HG03103 (cell line): ENCODE data around the gene ABLIM1.
"Not testable (repeated sequence)": the region's sequence is repeated elsewhere in the genome, so short reads cannot be mapped to it uniquely, and the experiment has no call there.

Experiments
- ATAC-seq: cut with Tn5 transposase; IDR thresholded peaks from one replicate; pipeline ENCODE4 v1.9.1; 2021; ENCODE audit warnings: low read depth; ENCODE audit not compliant: unreplicated experiment

The ABLIM1 gene

DNA sequence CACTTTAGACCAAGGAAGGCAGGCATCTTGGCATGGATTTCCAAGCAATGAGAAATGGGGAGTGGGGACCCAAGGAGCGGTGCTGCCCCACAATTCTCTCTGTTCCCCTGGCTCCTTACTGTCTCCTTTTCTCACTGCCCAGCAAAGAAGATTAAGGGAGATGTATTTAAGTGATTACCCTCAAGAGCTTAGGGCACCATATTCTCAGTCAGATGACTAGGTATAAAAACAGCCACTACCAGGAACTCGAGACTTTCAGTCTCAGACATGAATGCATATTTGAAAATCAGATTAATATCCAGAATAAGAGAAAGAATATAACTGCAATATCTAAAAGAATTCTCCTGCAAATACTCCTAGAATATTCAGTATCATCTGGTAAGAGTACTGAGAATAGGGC, at the start of gene ABLIM1:
Gene ABLIM1 (minus strand): TSS at position 101 of the 400 bp plus-strand sequence. CDS start 75 bp downstream, at position 26.
- ATAC-seq = no peak

DNA sequence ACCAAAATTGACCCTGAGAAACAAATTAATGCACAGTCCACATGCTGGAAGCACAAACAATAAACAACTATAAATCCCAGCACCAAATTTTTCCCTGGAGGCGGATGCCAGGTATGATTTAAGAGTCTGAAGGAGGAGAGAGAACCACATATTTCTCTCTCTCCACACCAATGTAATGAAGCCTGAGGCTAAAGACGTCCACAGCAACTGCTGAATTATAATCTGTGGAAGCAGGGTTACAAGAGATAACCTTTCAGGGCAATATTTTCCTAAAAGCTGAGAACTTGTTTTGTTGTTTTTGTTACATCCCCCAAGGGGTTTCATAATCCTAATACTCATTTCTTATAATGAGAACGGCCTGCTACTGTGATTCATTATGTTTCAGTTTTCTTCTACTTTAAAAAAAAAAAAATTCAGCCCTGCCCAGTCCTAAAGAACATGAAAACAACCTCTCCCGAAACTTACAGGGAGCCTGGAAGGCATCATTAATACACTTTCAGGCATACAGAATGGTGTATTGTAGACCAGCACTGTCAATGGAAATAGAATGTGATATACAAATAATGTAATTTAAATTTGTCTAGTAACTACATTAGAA, 48.5 kb upstream of the ABLIM1 start:
- ATAC-seq = no peak

DNA sequence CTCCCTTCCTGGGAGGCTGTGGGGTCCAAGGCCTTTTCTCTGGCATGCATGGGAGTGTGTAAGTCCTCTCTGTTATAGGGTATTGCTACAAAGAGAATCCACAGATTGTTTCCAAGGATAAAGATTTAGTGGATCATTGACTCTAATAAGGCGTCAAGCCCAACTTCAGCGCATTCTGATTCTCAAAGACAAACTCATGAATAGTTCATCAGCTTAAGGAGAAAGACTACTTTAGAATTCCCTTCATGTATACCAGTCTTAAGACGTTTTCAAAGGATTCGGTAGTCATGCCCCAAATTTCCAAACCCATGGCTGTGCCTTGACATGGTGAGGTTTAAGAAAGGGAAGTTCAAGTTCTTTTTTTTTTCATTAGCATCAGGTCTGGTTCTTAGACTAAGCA, 46.6 kb upstream of the ABLIM1 start:
- ATAC-seq = no peak

DNA sequence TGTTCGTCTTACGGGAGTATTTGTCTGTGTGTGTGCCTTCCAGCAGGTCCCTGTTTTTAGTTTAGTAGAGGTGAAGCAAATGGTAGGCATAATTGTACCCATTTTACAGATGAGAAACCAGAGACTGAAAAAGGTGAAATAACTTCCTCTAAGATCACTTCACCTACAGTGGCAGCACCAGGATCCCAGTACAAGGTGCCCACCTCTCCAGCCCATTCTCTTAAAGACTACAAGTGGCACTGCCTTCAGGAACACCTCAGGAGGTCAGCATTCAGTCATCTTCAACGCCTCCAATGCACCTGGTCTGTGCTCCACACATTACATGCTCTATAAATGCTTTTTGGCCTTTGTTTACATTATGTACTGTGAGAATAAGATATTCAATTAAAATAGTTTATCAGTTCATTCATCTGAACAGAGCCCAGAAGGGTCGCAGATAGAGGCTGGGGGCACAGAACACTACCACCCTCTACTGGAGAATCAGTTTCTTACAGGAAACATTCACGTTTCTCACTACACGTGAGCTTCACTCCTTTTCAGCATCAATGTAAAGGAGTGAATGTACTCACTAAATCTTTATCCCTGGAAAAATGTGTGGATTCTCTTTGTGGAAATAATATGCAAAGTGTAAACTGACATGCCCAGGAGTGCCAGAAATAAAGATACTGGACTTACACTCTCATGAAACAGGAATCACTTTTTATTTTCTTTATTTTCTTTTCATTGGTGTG, 45.5 kb upstream of the ABLIM1 start:
- ATAC-seq = no peak

DNA sequence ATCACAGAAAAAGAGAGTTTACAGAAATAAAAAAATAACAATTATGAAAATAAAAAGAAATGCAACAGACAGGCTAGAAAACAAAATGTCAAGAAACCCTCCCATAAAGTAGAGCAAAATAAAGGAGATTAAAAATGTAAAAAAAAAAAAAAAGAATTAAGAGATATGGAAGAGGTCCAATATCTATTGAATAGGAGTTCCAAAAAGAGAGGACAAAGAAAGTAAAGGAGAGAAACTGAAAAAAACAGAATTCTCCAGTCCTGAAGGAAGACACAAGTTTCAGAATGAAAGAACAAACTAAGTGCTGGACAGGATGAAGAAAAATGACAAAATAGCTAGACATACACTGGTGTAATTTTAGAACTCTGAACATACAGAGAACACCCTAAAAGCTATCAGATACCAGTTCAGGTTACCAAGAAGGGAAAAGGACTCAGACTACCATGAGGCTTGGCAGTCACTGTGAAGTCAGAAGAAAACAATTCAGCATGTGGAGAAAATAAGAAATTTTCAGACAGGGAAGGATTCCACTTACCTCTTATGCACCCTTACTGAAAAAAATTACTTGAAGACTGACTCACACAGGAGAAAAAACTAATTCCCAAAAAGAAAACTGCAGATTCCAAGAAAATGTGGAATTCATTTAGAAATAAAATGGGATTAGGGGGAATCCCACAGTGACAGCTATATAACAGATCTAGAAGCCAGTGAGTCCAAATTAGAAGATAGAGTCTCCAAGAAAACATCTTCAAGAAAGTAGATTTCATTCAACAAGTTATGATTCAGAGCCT, 40.4 kb upstream of the ABLIM1 start:
- ATAC-seq = no peak

DNA sequence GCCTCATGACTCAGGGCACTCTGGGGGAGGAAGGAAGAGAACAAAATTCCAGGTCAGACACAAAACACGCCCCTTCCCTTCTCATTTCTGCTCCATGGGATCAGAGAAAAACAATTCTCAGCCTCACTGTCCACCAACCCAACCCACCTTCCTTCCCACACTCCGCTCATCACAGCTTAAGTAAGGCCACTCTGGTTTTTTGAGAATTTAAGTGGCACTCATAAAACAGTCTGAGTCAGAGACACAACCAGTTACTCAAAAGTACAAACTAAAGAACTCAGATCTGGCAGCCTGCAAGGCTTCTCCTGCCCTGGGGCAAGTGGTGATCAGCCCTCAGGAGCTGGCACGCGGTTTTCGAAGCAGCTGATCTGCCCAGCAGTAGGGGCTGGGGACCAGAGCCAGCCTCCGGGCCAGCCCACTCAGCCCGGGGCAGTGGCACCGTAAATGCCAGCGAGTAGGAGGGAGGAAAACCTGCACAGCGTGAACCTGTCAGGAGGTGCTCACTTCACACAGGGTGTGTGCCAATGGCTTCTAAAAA, 39.1 kb upstream of the ABLIM1 start:
- no peak for ATAC-seq

DNA sequence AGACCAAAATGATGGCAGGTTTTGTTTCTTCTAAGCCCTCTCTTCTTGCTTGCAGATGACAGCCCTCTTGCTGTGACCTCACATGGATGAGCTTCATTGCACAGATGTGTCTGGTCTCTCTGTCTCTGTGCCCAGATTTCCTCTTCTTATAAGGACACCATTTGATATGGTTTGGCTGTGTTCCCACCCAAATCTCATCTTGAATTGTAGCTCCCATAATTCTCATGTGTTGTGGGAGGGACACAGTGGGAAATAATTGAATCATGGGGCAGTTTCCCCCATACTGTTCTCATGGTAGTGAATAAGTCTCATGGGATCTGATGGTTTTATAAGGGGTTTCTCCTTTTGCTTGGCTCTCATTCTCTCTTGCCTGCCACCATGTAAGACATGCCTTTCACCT, 38.2 kb upstream of the ABLIM1 start:
- not testable (repeated sequence) for ATAC-seq

DNA sequence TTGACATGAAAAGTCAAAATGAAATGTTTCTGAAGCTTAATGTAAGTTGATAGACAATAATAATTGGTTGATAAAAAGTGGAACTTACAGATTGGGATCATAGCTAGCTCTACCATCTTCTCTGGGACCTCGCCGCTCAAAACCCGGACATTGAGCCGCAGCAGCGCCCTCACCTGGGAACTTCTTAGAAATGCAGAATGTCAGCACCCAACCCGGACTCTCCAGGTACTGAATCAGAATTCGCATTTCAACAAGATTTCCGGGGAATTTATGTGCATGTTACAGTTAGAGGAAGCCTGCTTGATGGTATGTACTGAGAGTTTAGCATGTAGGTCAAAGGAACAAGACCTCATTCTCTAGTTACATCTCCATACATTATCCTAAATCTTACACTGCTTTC, 36.7 kb upstream of the ABLIM1 start:
- no peak for ATAC-seq

DNA sequence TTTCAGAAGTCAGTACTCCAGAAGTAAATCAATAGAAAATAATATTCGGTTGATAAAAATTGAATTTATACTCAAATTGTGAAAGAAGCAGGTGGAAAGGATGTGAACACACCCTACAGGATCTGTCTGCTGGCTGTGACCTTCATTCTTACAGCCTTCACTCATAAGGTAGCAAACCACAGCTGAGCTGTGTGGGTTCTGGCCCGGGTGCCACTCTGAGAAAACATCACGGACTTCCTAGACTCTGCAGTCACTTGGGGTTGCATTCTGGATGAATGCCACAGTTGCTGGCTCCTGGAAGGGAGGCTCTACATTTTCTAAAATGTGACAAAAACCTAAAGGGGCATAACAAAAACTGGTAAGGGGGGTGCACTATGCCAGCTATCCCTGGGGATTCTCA, 36.0 kb upstream of the ABLIM1 start:
- ATAC-seq = no peak

DNA sequence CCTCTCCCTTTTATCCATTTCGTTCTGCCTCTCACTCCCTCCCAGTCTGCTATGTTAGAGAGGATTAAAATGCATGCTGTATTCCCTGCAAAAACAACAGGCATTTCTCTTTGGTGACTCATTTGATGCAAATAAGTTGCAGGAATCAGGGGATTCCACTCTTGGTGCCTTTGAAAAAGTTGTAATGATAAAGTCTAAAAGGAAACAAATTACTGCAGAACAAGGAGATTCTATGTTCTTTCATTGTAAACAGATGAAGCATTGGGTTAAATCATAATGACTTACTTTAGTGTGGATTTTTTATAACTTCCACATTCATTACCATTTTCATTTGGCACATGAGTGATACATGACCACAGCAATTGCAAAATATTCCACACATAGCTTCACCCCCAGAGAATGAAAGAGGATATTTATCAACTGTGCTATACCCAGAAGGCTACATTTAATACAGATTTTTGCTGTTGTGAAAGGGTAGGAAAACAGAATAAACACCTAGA, 33.4 kb upstream of the ABLIM1 start:
- no peak for ATAC-seq

DNA sequence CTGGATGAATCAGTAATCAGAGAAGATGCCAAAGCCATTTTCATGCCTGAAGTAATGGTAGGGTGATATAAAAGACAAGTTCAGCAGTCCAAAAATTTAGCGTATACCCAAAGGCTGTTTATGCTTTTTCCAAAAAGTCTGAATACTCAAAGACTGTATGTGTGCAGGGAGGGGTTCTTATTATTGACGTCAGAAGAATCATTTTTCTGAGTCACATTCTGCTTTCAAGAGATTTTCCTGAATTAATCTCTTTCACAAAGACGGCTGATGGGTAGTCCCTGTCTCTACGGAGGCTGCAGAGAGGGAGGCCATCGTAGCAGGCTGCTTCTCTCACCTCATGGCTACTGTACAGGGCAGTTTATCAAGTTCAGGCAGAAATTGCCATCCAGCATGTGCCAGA, 30.7 kb upstream of the ABLIM1 start:
- ATAC-seq = no peak

DNA sequence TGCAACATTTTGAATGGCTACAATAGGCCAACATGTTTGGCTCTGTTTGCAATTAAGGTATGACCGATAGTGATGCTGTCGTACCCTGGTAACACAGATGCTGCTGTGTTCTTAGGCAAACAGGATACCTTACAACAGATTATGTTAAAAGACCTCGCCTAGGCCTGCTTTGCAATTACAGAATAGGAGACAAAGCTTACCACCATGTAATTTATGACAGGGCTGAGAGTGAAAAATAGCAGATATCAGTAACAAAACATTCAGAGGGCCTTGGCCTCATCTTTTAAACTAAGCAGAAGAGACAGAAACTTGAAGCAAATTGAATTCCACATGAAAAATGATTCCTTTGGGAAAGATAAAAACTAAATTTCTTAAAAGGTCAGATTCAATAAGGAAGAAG, 29.4 kb upstream of the ABLIM1 start:
- ATAC-seq = no peak

DNA sequence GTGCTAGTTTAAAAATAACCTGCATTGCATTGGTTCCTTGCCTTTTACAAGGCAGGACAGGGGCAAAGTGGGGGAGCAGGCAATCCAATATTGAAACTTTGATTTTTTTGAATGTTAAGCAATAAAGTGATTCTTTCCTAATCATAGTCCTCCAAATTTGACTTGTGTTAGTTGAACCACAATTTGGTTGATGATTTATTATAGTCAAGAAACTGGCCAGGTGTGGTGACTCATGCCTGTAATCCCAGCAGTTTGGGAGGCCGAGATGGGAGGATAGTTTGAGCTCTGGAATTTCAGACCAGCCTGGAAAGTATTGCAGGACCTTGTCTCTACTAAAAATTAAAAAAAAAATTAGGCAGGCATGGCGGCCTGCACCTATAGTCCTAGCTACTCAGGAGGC, 27.9 kb upstream of the ABLIM1 start:
- no peak for ATAC-seq

DNA sequence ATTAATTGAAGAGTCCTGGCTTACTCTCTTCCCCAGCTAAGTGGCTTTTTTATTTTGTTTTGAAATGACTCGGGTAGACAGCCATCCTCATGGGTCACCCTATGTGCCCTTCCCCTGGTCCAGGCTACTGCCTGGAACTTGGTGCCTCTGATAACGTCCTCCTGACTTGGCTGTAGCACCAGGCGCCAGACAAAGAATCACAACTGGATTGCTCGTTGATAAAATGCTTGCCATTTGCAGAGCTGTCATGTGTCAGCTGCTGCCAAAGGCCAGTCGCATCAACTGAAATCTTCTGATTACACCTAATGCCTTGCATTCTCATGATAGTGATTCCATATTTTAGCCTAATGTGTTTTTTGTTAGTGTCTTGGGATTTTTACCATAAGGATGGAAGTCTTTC, 27.4 kb upstream of the ABLIM1 start:
- ATAC-seq = no peak

DNA sequence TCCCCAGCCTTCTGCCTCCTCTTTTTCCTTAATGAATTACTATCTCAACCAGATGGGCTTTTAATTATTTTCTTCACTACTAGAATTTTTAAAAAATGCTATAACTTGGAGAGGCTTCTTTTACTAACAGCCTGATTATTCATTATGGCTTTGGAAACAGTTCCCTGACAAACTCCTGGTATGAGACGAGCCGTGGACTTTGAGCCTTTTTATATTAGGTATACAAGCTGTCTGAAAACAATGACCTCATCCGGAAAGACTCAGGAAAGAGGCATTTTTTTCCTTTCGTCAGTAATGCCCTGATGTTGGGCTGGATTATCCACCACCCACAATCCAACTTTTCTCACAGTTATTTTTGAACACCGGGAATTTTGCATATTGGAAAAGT, 26.7 kb upstream of the ABLIM1 start:
- ATAC-seq = no peak

DNA sequence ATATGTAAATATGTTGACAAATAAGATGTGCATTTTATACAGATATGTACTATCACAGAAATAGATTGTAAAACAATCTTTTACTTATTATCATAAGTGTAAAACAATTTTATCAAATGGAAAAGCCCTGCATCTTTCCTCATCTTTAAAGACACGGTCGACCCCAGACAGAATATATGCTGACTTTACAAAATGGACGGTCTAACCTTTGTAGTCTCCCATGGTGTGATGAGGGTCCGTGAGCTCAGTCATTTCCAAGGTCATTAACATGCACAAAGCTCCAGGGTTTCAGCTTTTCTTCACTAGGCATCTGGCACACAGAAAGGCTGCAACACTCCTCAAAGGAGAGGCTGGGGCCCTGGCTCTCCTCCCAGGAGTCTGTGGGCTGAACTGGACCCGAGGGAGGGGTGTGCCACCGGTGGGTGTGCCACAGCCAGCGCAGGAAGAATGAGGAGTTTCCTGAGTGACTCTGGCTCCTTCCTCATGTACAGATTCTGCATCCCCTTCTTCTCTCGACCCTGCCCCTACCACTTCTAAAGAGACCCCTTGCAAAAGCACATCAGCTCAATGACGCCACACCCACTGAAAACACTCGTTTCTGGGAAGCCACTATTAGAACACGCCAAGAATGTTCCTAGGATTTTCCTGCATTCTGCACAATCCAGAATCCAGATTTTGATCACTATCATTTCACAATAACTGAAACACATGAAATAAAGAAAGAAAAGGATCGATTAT, 26.2 kb upstream of the ABLIM1 start:
- no peak for ATAC-seq

DNA sequence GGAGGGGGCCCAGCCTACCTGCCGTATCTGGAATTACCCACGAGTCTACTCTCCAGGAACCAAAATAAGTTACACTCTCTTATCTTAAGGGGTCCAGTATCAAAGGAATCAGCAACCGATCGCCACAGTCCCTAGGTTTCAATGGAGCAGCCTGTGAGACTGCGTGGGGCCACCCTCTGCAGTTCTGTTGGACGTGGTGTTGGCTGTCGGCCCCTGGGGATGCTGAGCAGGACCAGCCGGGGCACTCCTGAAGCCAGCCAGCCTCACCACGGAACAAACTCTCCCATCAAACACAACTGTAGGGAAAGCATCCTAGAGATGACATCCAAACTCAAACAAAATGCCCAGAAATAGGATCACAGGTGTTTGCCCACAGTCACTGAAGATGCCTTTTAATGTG, 25.5 kb upstream of the ABLIM1 start:
- ATAC-seq = no peak

DNA sequence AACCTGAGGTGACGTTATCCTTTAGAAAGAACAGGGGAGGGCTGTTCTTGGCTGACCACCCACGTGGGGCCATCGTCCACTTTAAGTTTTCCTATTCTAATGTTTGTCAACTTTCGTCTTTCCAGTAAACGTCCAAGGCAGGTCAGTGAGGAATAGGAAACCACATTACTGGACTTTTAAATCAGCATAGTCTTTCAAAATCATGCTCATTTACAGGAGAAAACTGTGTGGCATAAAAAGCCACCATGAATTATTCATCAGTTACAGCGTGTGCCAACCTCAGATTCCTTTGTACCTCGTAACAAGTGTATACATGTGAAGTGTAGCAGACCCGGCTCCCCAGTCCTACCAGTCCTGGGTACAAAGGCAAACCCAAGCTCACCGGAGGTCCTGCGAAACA, 25.1 kb upstream of the ABLIM1 start:
- no peak for ATAC-seq

DNA sequence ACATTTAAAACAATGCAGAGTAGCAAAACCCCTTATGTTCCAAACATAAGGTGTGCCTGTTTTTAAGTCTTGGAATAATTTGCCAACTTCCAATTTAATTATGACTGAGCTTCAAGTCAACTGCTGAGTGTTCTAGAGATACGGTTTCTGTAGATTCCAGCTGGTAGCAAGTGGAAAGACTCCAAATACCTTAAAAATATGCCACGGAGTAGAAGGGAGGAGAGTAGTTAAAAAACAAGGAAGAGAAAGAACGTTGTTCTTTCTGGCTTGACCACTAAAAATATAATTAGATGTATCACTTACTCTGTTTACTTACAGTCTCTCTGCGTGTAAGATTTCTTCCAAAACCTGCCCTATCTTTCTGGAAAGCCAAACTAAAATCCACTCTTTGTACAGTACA, 24.5 kb upstream of the ABLIM1 start:
- ATAC-seq = no peak

DNA sequence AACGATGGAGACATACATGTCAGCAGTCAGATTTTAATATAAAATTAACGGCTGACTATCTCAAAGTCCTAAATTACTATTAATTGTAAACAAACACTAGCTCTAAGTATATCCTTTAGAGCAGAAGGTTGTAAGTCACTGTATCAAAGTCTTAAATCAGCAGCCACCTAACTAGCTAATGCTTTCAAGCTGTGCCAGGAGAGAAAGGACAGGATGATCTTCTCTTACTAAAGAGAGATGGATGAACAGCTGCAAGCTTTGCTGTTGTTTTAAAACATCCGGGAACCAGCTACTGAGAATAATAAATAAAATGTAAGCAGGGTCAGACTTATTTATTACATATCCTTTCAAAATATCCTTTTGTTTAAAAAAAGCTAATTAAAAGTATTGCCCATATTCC, 24.0 kb upstream of the ABLIM1 start:
- ATAC-seq = no peak

DNA sequence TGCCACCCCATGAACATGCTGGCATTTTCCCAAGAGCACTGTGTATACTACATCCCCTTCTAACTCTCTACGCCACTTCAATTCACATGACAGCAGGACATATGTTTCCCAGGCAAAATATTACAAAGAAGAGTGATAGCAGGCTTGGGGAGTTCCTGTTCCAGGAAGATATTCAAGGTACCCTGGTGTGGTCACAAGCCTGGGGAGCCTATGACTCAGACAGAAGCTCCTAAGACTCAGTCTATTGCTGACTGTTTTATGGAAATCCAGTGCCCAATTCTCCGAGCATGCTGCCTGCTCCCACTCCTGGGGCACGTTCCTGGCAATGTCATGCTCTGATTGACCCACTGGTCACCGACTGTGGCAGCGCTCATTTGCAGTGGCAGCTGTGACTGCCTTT, 23.5 kb upstream of the ABLIM1 start:
- no peak for ATAC-seq
